GM21529 (cell line): ENCODE data around the gene ZDHHC8.

Experiments
- ATAC-seq: cut with Tn5 transposase; IDR thresholded peaks from one replicate; pipeline ENCODE4 v1.9.1; 2021; ENCODE audit not compliant: unreplicated experiment

The ZDHHC8 gene

GRCh38 chr22:20192293-20192971 is 60.8 kb downstream of the ZDHHC8 start:
- no peak for ATAC-seq

GRCh38 chr22:20192972-20193760 is 61.6 kb downstream of the ZDHHC8 start:
- ATAC-seq: no peak

GRCh38 chr22:20193761-20194494 is 62.3 kb downstream of the ZDHHC8 start:
- ATAC-seq: no peak

GRCh38 chr22:20194681-20195593 is 63.3 kb downstream of the ZDHHC8 start:
- no peak for ATAC-seq

- no peak for ATAC-seq
These were observed 64.7 kb downstream of the ZDHHC8 start for GRCh38 chr22:20196094-20196842.
